OCI-LY7 (cell line): ENCODE data around the gene PPP1R27. TPM values are rescaled to one million over a fixed set of nuclear protein-coding genes. Genes with fewer than 3 reads are reported as not detected.

Source experiments
- BruUV-seq: library from RNA; stranded (reverse); fragments of 400-500 nt; replicated peaks from 2 replicates; lab custom pipeline; 2021; lab: Mats Ljungman, UMichigan
- CTCF ChIA-PET: fragments of 300-600 bp; sonication (Branson Sonifier 250); formaldehyde crosslinking; loops from one replicate; lab custom pipeline; 2022; ENCODE audit warnings: antibody characterized with exemption; ENCODE audit not compliant: unreplicated experiment; lab: Charles Lee
- POLR2A ChIA-PET: fragments of 300-600 bp; sonication (Branson Sonifier 250); formaldehyde crosslinking; loops from one replicate; lab custom pipeline; 2022; ENCODE audit warnings: antibody characterized with exemption; lab: Charles Lee
- DNase-seq: peaks from one replicate; pipeline ENCODE4 v3.0.0-alpha.2; 2015; ENCODE audit warnings: low spot score
- H2AFZ ChIP-seq: fragments of 200-600 bp; sonication (generic), shearing (Covaris generic); 2 replicates; pipeline ENCODE4 v1.6.1; 2014; ENCODE audit warnings: mild to moderate bottlenecking, antibody characterized with exemption, low read length, moderate library complexity
- H3K27ac ChIP-seq: fragments of 200-600 bp; sonication (generic); 2 replicates; pipeline ENCODE4 v1.5.1; 2014; ENCODE audit warnings: mixed run types, low read depth, mild to moderate bottlenecking, moderate library complexity, low read length, inconsistent platforms; ENCODE audit not compliant: poor library complexity, severe bottlenecking
- H3K36me3 ChIP-seq: fragments of 200-600 bp; sonication (generic); 2 replicates; pipeline ENCODE4 v1.6.1; 2014; ENCODE audit warnings: mild to moderate bottlenecking, antibody characterized with exemption, low read length, moderate library complexity, mixed read lengths; ENCODE audit not compliant: insufficient read depth
- H3K4me1 ChIP-seq: fragments of 200-600 bp; sonication (generic); 2 replicates; pipeline ENCODE4 v1.5.1; 2014; ENCODE audit warnings: mild to moderate bottlenecking, low read length; ENCODE audit not compliant: insufficient read depth, poor library complexity, severe bottlenecking
- H3K4me2 ChIP-seq: fragments of 200-600 bp; sonication (generic); 2 replicates; pipeline ENCODE4 v1.6.1; 2014; ENCODE audit warnings: mild to moderate bottlenecking, low read length
- H3K4me3 ChIP-seq: fragments of 200-600 bp; sonication (generic); 2 replicates; pipeline ENCODE4 v1.5.1; 2014; ENCODE audit warnings: mild to moderate bottlenecking, low read depth, low read length; ENCODE audit not compliant: poor library complexity, severe bottlenecking
- H3K79me2 ChIP-seq: fragments of 200-600 bp; sonication (generic); 2 replicates; pipeline ENCODE4 v1.6.1; 2016; ENCODE audit warnings: low read depth, mild to moderate bottlenecking, low read length, moderate library complexity, mixed read lengths; ENCODE audit not compliant: insufficient read depth
- H3K9me2 ChIP-seq: fragments of 200-600 bp; sonication (generic); 2 replicates; pipeline ENCODE4 v1.6.1; 2016; ENCODE audit warnings: mild to moderate bottlenecking, low read length, mixed read lengths; ENCODE audit not compliant: insufficient read depth
- H3K9me3 ChIP-seq: fragments of 200-600 bp; sonication (generic); 2 replicates; pipeline ENCODE4 v1.6.1; 2014; ENCODE audit warnings: mild to moderate bottlenecking, mixed run types, low read length, mixed read lengths
- H4K20me1 ChIP-seq: fragments of 200-600 bp; sonication (generic); 2 replicates; pipeline ENCODE4 v1.6.1; 2014; ENCODE audit warnings: mild to moderate bottlenecking, antibody characterized with exemption, low read length, moderate library complexity, mixed read lengths; ENCODE audit not compliant: insufficient read depth
- CTCF ChIP-seq: fragments of 200-600 bp; sonication (generic); conservative IDR thresholded peaks from 2 replicates; pipeline ENCODE4 v1.5.1; 2014; ENCODE audit warnings: mild to moderate bottlenecking, antibody characterized with exemption, low read length, moderate library complexity, mixed read lengths
- EZH2phosphoT487 ChIP-seq: fragments of 200-600 bp; sonication (generic); IDR thresholded peaks from 2 replicates; pipeline ENCODE4 v1.6.1; 2018; ENCODE audit warnings: low read depth, borderline replicate concordance, mild to moderate bottlenecking, mixed run types, antibody characterized with exemption, low read length, moderate library complexity, mixed read lengths
- intact Hi-C: fragments of 100-400 bp; cut with micrococcal nuclease; formaldehyde crosslinking; loops from one replicate; pipeline ENCODE4 v1.10.0; 2022; ENCODE audit not compliant: unreplicated experiment
- total RNA-seq, 2 experiments: library from RNA; depleted of rRNA in 1 of 2; stranded (reverse); fragments of >200 nt in 1 of 2; shearing (Covaris generic) in 1 of 2; gene quantifications; 2 replicates each; pipeline ENCODE4 v1.2.3, GENCODE V29; 2014 to 2022

The PPP1R27 gene
- total RNA-seq, 2 experiments from 2014 or later = not detected

GRCh38 chr17:81871387-81872230, 36.8 kb upstream of the PPP1R27 start:
- POLR2A ChIA-PET = interaction anchor here (1.0 to 1.7 kb wide), 3 partner anchors 19 to 41 kb away, joined by 3 to 11 read pairs (median 4); no protein-coding TSS in a partner anchor
- intact Hi-C loops = loop anchor here (2.0 to 5.0 kb wide), 5 partner anchors 19 to 354 kb away; partner anchors contain the start of genes ALYREF, ANAPC11, DCXR and MAFG
- TSS peak; percentile 79 for BruUV-seq

GRCh38 chr17:81870981-81871386, 36.1 kb upstream of the PPP1R27 start, which contains the start of gene ARHGDIA:
ARHGDIA (minus strand) TSS chr17:81871337; CDS start chr17:81869930, 1,407 bp downstream.
- H3K36me3 ChIP-seq = peaks cover 48% of the 10 kb centered on the region
- no TSS peak for BruUV-seq
- TF ChIP-seq CTCF (no peak), EZH2phosphoT487 (no peak)
- peaks cover 31% of the 10 kb centered on the region for H3K79me2 ChIP-seq
- POLR2A ChIA-PET = interaction anchor here (1.0 to 2.2 kb wide), 2 partner anchors 22 to 42 kb away, joined by 4 to 18 read pairs; no protein-coding TSS in a partner anchor
- no peaks in the 10 kb centered on the region for H3K9me2 ChIP-seq
- no peaks in the 10 kb centered on the region for H3K9me3 ChIP-seq
- peaks cover 68% of the 10 kb centered on the region for H3K4me1 ChIP-seq
- H2AFZ ChIP-seq = peak within 1 kb of the TSS; percentile 17; the same call in 1 of the 2 replicates
- peak within 1 kb of the TSS; percentile 85 for H3K27ac ChIP-seq
- no peaks in the 10 kb centered on the region for H4K20me1 ChIP-seq
- DNase-seq = no peak
- H3K4me3 ChIP-seq = peak within 1 kb of the TSS; percentile 97
- CTCF ChIA-PET = no interaction called here
- intact Hi-C loops = loop anchor here (2.0 to 5.0 kb wide), 5 partner anchors 20 to 354 kb away; partner anchors contain the start of genes ALYREF, ANAPC11, DCXR and MAFG
- H3K4me2 ChIP-seq = peak within 1 kb of the TSS; percentile 98

More at GRCh38 chr17:81871387-81872230, 36.8 kb upstream of the PPP1R27 start:
- Histone ChIP-seq H3K4me3 (peak overlapping the region; percentile 97), H3K9me3 (no peaks in the 10 kb centered on the region), H3K36me3 (peaks cover 45% of the 10 kb centered on the region), H3K27ac (peak overlapping the region; percentile 84), H2AFZ (peak overlapping the region; percentile 17; the same call in 1 of the 2 replicates), H3K4me1 (peaks cover 64% of the 10 kb centered on the region), H3K4me2 (peak overlapping the region; percentile 78), H4K20me1 (no peaks in the 10 kb centered on the region), H3K79me2 (peaks cover 31% of the 10 kb centered on the region), H3K9me2 (no peaks in the 10 kb centered on the region)
- CTCF ChIA-PET = no interaction called here
- TF ChIP-seq CTCF (peak; percentile 59), EZH2phosphoT487 (no peak)
- DNase-seq = peak; percentile 96
